GM21825 (cell line): ENCODE measurements around the gene NCKAP5.
"Not testable (repeated sequence)": the region's sequence is repeated elsewhere in the genome, so short reads cannot be mapped to it uniquely, and the experiment has no call there.

Source experiments
- ATAC-seq: cut with Tn5 transposase; IDR thresholded peaks from one replicate; pipeline ENCODE4 v1.9.1; 2021; ENCODE audit warnings: mild to moderate bottlenecking, moderate library complexity; ENCODE audit not compliant: unreplicated experiment

NCKAP5 gene

GRCh38 chr2:132860220-132860619 lies 708.0 kb downstream of the NCKAP5 start:
- no peak for ATAC-seq

DNA sequence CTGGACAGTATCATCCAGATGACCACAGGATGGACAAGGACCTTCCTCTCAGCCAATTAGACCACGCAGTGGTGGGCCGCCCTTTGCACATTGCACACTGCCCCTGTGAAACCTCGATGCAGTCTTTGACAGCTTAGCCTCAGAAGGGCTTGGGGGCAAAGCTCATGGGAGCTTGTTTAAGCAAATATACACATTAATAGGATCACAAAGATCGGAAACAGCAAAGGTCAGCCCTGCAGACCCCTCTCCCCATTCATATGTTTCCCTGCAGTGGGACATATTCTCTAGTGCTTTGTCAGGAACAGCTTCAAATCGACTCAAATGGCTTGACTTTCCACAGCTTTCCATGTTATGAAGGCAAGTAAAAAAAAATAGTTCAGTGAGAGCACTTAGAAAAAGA lies 708.7 kb downstream of the NCKAP5 start:
- ATAC-seq: no peak

DNA sequence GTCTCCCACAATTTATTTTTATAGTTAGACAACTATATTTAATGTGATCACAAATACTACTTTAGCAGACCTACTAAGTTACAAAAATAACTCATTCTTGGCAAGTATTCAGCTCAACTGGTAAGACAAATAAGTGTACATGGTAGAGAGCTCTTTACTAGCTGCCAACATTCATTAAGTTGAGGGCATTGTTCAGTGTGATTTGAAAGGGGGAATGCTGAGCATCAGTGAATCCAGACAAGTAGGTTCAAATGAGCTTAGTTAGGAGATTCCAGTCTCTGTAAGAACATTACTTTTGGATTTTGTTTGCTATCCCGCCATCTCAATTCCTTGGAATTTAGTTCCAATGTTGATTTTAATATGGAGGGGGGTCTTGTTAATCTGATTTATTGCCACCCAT lies 710.9 kb downstream of the NCKAP5 start:
- ATAC-seq: no peak

DNA sequence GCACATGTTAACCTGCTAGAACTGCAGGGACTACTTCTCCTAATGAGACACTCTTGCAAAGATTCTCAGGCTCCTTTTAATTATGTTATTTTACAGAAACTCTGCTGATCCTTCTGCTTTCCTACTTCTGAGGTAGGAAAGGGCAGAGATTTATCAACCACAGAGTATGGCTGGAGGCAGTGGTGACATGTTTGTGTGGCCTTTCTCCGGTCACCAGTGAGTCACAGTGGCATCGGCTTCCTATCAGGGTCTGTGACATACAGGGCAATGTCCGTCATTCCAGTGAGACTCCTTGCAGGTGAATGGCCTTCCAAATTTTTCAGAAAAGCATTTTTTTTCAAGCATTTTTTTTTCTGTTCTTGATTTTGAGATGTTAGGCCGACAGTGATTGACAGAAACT lies 717.6 kb downstream of the NCKAP5 start:
- ATAC-seq: no peak

GRCh38 chr2:132849118-132849517 lies 719.1 kb downstream of the NCKAP5 start:
- ATAC-seq: no peak

GRCh38 chr2:132845339-132845738 lies 722.9 kb downstream of the NCKAP5 start:
- ATAC-seq: no peak

DNA sequence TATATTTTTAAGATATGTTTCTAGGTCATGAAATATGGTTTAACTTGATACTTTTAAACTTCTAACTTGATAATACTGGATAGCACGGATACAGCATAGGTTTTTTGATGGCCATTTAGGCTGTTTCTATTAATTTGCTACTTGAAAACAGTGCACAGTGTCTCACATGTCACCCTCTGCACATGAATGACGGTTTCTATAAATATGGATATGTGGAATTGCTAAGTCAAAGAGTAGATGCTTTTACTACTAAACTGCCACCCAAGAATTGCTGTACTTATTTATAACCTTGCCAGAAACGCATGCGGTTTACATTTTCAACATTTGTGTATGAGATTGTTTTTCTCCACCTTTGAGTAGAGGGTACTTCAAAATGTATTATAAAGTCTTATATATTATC lies 723.7 kb downstream of the NCKAP5 start:
- ATAC-seq: no peak

DNA sequence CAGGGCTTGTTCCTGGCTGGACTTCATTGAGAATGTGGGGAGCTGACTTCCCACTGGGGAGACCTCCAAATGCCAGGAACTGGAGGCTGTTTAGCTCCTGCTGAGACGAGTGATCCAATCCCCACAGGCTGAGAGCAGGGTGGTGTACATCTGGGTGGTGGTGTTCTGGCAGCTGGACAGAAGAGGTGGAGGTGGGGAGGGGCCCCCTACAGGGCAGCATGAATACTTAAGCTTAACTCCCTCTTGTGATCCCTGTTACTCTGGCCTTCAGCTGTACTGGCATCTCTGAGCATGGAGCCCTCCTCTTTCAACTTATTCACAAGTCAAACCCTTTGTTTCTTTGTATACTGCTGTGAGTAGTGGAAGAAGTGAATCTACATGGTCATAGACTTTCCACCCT lies 730.5 kb downstream of the NCKAP5 start:
- ATAC-seq: no peak

DNA sequence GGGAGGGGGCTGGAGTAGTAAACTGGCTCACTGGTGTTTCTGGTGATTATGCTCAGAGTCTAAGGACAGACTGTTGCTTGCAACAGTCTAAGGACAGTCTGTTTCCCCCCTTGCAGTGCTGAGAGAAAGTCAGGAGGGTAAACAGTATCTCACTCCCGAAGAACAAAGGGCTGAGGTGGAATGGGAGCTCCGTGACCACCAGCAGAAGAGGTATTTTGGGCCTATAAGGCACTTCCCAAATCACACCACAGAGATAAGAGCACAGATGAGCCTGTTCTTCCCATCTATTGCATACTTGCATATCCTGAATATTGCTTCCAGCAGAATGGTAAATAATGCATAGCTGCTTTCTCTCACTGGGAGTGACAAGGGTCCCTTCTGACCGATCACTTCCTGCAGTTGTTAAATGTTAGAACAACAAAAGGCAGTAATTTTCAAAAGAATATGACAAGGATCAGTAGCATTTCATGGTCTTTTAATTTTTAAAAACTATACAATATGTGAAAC lies 737.9 kb downstream of the NCKAP5 start:
- no peak for ATAC-seq

DNA sequence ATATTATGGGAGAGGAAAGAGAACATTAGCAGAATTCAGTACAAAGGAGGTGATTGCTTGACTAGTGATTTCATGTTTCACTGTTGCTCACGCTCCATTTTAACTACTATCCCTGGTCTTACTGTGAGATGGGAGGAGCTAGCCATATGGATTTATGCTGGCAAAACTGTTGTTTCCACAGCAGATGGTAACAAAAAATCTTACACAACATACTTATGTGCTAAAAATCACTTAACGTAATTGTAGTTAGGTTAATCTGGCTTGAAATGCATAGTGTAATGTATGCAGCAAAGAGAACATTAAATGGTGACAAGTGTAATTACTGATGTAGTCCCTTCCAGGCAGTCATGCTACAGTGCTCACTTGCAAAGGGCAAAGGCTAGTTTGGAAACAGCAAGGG lies 742.7 kb downstream of the NCKAP5 start:
- no peak for ATAC-seq

- no peak for ATAC-seq
Measured at GRCh38 chr2:132824716-132825115, 743.5 kb downstream of the NCKAP5 start.

DNA sequence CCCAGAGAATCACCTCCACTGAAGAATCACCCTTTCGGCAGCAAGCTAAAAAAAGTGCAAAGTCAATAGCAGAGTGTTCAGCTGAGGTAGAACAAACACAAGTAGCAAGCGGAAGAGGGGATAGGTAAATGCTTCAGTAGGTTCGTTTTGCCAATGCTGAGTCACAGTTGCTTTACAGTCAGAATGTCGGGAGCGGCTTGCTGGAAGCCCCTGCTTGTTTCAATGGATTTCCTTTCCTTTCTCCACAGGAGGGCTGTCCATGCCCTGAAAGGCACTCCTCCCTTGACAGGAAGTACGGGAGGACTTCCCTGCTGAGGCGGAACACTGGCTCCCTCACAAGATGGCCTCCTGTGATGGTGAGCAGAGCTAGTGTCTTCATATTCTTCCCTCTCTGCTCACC lies 752.0 kb downstream of the NCKAP5 start:
- ATAC-seq: no peak

- no peak for ATAC-seq
Measured at GRCh38 chr2:132815516-132815915, 752.7 kb downstream of the NCKAP5 start.

DNA sequence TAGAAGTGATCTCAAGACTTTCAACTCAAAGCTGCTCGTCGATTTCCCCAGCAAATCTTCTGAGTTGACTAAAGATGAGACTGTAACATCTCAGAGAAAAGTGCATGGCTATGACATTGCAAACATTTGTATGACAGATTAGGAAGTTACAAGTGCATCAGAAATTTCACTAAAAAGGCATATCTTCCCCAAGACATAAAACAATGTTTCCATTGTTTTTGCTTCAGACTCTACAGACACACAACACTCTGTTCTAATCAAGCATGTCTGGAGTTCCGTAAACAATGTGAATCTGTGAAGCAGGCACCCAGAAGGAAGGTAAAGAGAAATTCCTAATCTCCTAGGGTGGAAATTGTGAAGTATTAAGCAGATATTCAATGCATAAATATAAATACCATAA lies 753.6 kb downstream of the NCKAP5 start:
- ATAC-seq: no peak

GRCh38 chr2:132813422-132813821 lies 754.8 kb downstream of the NCKAP5 start:
- no peak for ATAC-seq

DNA sequence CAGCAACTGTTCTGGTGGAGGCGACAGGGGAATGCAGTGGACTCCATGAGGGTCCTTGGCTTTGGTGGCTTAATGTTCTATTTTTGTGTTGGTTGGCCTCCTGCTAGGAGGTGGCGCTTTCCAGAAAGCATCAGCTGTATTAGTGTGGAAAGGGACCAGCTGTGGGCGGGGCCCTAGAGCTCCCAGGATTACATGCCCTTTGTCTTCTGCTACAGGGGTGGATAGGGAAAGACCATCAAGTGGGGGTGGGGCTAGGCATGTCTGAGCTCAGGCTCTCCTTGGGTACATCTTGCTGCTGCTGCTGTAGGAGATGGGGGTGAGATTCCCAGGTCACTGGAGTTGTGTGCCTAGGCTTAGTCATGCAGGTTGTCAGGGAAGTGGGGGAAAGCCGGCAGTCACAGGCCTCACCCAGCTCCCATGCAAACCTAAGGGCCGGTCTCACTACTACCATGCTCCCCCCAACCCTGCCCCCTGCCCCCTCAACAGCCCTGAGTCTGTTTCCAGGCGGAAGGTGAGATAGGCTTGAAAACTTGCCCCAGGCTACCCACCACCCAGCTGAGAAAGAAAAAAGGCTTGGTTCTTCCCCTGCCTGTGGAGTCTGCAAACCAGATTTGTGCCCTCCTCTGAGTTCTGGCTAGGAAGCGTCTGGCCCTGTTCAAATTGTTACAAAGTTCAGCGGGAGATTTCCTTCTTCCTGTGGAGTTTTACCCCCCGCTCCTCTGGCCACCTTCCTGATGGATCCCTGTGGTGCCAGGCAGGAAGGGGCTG lies 756.9 kb downstream of the NCKAP5 start:
- no peak for ATAC-seq

DNA sequence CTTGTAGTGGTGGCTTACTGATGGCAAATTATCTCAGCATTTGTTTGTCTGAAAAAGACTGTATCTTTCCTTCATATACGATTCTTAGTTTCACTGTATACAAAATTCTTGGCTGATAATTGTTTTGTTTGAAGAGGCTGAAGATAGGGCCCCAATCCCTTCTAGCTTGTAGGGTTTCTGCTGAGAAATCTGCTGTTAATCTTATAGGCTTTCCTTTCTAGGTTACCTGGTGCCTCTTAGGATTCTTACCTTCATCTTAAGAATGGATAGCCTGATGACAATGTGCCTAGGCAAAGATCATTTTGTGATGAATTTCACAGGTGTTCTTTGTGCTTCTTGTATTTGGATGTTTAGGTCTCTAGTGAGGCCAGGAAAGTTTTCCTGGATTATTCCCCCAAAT lies 758.3 kb downstream of the NCKAP5 start:
- ATAC-seq: not testable (repeated sequence)

DNA sequence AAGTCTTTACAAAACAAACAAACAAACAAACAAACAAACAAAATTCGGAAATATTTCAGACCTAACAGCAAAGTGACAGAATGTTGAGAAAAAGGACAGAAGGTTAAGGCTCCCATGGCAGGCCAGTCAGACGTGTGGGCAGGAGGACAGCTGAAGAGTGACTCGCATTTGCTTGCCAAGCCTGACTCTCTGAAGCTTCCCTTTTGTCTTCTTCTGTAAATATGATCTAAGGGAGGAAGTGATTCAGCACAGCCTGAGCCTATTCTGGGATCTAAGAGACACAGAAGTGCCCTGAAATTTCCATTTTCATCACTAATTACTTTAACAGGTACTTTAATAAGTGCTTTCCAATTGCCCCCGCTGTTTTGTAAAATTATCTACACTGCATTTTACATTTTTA lies 764.2 kb downstream of the NCKAP5 start:
- ATAC-seq: no peak

DNA sequence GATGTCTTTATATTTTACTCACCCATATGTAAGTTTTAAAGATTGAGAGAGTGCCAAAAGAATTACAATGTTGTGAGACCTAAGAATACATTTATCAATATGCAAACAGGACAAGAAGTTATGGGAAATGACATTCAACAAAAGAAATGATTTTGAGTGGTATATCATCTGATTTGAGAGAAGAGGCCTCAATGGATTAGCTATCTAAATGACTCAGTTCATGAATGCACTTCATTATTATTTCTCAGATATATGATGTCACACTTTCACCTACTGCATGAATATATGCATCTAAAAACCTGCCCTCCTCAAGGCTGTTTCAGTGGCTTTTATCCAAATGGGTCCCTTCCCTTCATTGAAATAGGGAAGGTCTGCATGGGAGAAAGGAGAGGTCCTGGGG lies 769.9 kb downstream of the NCKAP5 start:
- no peak for ATAC-seq

- no peak for ATAC-seq
Measured at GRCh38 chr2:132797556-132797955, 770.7 kb downstream of the NCKAP5 start.

DNA sequence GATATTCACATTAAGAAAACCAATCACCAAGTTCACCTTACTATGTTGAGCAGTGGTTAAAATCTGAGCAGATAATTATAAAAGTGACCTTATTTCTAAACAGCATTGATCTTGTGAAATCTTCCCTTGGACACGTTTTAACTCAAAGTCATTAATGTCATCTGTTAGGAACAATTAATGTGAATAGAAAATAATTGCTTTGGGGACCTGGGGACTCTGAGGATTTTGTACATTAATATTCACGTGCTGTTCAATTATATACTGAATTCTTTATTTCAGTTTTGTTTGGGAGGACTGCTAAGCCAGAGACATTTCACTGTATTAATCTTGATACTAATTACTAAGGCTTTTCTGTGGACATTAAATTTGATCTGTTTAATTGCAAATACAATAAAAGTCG lies 771.2 kb downstream of the NCKAP5 start:
- ATAC-seq: no peak

DNA sequence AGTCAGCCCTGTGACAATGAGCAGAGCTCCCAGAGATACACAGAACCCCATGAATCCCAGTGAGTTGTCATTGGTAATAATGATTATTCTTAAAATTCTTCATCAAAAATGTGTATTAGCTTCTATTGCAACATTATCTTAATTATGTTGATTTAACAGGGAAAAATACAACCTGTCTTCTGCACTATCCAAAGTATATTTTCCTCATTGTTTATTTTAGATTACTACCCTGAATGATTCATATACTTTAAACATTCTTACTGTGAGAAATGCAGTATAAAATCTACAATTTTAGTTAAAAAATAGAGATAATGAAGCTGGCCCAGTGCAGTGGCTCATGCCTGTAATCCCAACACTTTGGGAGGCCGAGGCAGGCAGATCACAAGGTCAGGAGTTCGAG lies 773.0 kb downstream of the NCKAP5 start:
- ATAC-seq: no peak

DNA sequence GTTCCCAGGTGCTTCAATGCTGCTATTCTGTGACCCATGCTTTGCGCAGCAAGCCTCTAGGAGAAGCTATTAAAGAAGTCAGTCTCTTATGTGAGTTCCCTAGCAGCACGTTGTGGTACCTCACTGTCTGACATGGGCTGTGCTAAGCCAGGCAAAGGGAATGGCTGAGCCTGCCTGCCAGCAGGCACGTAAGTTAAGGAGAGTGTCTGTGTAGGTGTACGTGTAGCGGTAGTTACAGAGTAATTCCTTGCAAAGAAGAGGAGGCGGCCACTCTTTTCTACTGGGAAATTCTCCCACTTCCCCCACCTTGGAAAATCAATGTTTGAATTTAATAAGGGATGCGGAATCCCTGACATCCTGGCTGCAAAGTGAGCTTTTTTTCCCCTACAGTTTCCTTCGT lies 774.7 kb downstream of the NCKAP5 start:
- ATAC-seq: no peak
